C4-2B (cell line): ENCODE data around the gene ESR2.

Experiments
- CTCF ChIP-seq: fragments of 450-650 bp; conservative IDR thresholded peaks from 2 replicates; pipeline ENCODE4 v1.5.1; 2017; ENCODE audit warnings: mild to moderate bottlenecking
- ZFX ChIP-seq: fragments of 450-650 bp; IDR thresholded peaks from 2 replicates; pipeline ENCODE4 v1.6.1; 2017

GRCh38 chr14:64213853-64214570 is 80.2 kb downstream of the ESR2 start:
- no peak for TF ChIP-seq CTCF
- TF ChIP-seq ZFX, result no peak
